ENCODE measurements around the gene ADSS1.

ADSS1 gene

DNA sequence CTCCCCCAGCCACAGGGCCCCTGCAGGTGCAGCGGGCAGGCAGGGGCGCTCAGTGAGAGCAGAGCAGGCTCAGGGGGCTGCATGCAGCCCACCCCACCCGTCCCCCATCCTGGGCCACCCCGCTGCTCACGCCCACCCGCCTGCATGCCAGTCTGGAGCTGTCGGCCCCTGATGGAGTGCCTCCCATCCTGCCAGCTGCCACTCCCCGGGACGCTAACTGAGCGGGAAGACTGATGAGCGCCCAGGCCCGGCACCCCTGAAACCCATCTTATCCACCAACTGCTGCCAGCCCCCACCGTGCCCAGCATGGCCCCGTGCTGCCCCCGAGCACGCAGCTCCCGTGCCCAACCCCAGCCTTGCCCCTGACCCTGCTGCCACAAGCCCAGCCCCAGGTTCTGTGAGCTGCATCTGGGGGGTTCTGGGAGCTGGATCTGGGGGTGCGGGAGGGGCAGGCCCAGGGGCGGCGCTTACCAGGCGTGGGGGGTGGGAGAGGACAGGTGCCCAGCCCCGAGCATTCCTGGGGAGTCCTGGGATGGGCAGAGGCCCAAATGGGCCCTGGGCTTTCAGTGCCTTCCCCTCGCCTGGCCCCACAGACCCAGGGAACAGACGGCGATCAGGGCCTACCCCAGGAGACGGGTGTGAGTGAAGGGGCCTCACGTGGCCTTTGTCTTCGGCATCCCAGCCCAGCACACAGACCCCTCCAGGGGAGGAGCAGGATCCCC is 58.2 kb downstream of the ADSS1 start:
- DNase-seq (ENCODE audit: low read depth in 2 of 2), result no peak

GRCh38 chr14:104782808-104783139 is 58.7 kb downstream of the ADSS1 start:
- DNase-seq (ENCODE audit: low read depth in 2 of 2), result no peak

DNA sequence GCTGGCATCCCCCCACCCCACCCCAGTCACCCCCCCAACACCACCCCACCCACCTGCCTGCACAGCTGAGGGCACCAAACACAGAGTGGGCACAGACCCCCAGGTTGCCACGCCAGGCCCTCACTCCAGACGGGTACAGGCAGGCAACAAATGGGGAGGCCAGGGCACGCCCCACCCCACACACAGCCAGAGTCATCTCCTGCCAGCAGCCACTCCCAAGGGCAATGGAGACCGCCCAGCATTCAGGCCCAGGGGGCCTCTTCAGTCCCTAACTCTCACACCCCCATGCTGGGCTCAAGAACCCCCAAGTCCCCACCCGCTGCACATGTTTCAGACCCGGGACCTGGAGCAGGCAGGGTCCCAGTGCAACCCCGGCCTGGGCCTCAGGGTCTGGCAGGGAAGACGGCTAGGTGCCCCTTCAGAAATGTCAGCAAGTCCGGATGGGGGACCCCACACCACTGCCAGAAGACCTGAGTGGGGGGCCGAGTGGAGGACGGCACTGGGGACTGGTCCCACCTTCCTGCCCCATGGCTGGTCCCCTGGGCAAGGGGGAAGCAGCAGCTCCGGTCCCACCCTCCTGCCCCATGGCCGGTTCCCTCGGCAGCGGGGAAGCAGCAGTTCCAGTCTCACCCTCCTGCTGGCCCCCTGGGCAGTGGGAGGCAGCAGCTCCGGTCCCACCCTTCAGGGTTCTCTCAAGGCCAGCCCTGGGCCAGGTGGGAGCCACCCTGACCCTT is 59.6 kb downstream of the ADSS1 start:
- DNase-seq (ENCODE audit: low read depth in 2 of 2), result no peak

DNA sequence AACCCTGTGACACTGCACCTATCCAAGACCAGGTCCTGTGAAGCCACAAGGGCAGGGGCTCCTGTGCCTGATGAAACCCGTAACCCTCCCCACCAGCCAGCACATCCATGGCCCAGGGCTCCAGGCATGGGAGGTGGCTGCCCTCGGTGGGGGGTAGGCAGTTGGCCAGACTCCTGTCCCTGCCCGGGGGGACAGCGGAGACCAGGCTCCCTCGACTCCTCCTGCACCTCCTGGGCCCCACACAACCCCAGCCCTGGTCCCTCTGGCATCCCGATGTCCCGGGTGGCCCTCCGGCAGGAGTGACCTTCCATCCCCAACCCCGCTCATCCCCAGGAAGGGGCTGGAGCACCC is 60.2 kb downstream of the ADSS1 start:
- DNase-seq (ENCODE audit: low read depth in 2 of 2), result no peak

DNA sequence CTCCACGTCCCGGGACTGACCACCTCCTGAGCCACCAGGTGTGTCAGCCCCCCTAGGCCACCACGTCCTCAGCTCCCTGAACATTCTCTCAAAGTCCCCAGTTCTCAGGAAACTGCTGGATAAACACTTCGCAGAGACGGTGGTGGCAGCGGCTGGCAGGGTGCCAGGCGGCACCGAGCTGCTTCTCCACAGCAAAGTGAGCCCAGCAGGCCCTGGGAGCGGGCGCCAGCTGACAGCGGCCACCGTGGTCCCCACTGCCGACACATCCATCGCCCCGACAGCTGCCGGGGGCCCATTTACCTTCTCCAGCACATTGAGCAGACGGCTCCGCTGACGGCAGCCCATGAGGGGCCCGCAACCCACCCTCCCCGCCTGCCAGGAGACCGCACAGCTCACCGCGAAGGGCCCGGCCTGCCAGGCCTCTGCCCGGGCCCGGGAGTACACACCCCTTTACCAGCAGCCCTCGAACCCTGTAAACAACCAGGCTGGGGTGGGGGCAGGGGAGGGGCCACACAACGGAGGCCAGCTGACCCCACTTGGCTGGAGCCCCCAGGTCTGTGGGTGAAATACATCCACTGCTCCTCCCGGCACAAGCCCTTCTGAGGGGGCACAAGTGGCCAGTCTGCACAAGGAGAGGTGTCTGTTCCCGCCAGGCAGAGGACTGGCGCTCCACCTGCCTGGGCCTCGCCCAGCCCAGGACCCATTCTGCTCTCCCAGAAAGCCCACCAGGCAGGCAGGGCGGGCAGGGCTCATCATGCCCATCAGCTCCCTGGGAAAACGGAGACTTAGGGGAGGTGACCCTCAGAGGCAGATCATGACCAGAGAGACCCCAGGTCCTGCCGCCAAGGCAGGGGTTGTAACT is 61.0 kb downstream of the ADSS1 start:
- DNase-seq (ENCODE audit: low read depth in 2 of 2), result no peak

- no peak for DNase-seq (ENCODE audit: low read depth in 2 of 2)
Measured at GRCh38 chr14:104785708-104786080, 61.7 kb downstream of the ADSS1 start.

GRCh38 chr14:104786091-104786586 is 62.1 kb downstream of the ADSS1 start:
- DNase-seq (ENCODE audit: low read depth in 2 of 2), result no peak

DNA sequence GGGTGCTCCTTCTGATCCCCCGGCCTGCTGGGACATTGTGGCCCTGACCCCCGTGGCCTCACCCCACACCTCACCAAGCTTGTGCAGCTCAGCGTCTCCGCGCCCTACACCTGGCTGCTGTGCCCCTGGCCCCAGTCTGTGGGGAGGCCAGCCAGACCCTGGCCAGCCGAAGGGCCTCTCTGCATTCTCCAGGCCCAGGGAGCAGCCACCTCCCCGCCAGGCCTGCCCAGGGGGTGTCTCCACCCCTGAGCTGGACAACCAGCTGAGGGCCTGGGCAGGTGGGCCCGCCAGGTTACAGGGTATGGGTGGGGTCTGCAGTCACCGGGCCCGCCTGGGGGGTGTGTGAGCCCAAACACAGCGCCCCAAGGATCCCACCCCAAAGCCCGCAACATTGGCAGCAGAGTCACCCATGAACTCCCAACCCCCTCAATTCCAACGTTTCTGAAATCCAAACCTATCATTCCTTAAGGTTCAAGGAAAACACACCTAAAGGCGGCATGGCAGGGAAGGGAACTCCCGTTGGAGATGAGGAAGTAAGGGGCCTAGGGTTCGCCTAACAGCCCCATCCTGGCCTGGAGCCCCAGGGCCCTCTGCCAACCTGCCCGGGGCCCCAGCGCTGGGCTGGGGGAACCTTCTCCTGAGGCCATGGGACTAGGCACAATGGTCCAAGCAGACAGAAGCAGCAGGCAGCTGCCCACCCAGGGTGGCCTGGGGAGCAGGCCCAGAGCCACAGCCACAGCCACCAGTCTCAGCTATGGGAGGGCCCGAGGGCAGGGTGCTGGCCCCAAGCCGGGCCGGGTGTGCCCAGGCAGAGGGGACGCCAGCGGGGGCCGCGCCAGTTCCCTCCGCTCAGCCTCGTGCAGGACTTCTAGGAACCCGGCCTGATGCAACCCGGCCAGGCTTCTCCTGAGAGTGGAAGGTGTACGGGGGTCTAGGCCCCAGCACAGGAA is 63.0 kb downstream of the ADSS1 start:
- no peak for DNase-seq (ENCODE audit: low read depth in 2 of 2)

DNA sequence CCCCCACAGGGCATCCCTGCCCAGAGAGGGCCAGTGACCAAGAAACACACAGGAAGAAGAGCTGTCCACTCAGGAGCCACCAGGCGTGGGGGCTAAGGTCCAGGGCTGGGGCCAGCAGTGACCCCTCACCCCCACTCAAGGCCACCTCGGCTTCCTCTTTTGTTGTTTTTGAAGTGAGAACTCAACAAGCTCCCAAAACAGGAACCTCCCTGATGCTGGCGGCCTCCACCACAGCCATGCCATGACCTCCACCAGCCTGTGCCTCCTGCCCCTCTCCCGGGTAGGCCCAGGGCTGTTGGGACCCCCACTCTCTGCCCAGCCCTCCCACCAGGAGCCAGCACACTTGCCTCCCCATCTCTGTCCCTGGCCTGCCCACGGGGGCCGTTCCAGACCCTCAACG is 63.7 kb downstream of the ADSS1 start:
- DNase-seq (ENCODE audit: low read depth in 2 of 2), result no peak

DNA sequence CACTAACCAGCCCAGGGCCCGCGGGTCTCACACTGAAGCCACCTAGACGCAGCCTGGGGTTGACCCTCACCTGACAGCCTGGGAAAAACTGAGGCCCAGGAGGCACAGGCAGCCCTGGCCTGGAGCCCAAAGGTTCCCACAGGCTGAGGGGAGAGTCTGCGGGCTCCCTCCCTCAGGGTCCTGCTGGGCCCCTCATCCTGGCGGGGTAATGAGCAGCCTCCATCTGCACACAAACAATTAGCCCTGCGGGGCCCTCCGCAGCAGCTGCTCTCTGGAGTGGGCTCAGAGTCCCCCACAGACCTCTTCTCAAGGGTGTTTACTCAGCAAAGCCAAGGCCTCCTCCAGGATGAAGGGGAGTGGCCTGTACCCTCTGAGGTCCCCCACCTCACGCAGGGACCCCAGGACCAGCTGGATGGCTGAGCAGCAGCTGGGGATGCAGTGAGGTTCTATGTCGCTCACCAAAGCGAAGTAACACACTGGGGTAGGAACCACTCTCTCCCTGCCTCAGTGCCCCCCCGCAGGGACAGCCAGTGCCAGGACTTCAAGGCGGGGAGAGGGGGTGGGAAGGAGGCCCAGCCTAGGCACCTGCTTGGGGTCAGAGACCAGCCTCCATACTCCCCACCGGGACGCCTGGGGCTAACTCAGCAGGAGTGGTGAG is 64.3 kb downstream of the ADSS1 start:
- DNase-seq (ENCODE audit: low read depth in 2 of 2), result no peak

DNA sequence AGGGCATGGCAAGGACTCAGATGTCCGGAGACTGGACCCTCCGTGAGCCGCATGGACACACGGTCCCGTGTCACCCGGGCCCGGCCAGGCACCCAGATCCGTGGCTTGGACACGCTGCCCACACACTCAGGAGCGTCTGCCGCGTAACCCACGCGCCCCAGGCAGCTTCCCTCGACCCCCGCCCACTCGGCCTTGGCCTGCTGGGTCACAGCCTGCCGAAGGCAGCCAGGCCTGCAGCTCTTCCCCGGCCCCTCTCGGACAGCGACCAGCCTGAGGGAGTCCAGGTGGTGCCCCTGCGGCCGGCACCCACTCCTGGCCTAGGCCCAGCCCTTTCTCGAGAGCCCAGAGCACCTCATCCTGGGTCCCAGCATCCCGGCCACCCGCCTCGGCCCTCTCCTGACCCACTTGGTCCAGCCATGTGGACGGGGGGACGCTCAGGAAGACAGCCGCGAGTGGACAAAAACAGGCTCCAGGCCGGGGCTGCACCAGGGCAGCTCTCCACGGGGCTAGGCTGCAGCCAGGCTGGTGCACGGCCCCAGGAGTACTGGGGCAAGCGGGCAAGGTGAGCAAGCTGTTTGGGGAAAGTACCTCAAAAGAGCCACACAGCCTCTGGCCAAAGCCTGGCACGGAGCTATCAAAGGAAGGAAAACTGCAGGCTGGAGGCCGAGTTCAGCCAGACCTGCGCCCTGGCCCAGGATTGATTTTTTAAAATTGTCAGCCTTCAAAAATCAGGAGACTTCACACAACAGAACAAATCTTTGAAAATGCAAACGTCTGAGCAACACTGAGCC is 65.0 kb downstream of the ADSS1 start:
- DNase-seq (ENCODE audit: low read depth in 2 of 2), result no peak

DNA sequence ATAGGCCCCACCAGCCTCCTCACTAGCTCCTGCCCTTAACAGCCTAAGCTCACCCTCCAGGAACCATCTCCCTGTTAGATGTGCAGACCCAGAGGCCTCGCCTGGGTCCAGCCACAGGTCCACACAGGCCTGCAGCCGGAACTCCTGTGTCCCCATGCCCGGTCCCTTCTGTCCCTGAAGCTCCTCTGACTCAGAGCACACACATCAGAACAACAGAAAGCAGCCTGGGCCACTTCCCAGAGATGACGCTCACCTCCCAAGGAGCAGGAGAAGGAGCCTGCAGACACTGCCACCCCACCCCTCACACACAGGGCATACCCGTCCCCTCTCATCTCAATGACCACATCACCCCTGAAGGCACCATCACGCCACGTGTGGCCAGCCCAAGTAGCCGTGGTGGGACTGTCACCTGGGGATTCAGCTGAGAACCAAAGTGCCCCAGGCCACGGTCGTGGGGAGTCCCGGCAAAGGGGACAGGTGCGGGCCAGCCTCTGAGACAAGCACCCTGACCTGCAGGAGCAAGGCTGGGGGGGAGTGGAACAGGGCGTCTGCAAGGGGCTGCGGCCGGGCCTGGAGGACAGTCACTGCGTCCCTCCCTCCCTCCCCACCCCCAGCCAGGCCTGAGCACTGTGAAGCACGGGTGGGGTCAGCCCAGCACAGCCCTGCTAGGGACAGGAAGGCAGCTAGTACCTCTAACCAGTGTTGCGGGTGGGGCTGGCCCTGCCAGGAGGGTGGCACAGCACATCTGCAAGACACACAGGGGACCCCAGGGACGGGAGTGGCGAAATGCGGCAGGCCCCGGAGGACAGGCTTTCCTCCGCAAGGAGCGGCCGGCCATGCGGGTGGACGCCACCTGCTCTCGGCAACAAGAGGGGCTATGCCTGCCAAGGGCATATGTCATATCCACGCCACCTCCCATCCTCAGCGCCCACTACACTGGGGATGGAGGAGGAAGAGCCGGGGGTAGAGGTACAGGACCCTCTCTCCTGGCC is 66.0 kb downstream of the ADSS1 start:
- no peak for DNase-seq (ENCODE audit: low read depth in 2 of 2)

- DNase-seq (ENCODE audit: low read depth in 2 of 2), result no peak
Measured at GRCh38 chr14:104791425-104791824, 67.4 kb downstream of the ADSS1 start.

DNA sequence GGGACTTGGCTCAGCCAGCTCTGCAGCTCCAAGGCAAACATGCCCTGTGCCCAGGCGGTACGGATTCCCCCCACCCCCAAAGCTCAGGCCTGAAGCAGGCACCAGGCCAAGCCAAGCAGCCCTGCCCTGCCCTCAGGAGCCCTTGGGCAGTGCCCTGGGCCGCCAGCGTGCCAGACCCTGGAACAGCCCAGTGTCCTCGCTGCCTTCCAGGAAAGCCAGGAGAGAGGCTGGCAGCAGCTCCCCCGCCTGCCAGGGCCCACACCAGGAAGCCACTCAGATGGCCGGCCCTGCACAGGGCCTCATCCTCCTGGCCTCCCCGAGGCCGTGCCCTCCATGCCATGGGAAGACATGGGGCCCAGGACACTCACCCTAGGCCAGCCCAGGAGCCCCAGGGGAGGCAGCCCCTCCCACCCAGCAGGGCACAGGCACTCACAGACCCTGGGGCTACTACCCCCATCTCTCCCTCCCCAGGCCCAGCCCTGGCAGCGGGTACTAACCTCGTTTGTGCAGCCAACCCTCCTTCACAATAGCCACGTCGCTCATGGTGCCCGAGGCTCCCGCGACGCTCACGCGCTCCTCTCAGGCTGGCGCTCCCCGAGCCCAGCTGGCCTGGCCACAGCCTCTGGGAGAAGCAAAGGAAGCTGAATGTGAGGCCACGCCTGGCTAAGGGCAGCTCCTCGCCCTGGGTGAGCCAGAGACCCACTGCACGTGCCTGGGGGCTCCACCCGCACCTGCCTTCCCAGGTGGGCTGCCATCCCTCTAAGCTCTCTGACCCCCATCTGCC is 68.3 kb downstream of the ADSS1 start:
- no peak for DNase-seq (ENCODE audit: low read depth in 2 of 2)

GRCh38 chr14:104792945-104793702 is 69.1 kb downstream of the ADSS1 start:
- no peak for DNase-seq (ENCODE audit: low read depth in 2 of 2)

DNA sequence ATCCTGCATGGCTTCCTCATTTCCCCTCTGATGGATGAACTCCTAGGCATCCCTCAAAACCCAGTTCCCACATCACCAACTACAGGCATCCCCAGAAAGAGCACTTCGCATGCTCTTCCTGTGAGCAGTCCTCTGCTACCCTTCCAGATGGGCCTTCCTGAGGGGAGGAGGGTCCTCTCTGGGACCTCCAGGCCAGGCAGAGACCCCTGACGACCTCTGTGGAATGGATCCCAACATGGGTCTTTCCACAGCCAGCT is 69.6 kb downstream of the ADSS1 start:
- DNase-seq (ENCODE audit: low read depth in 2 of 2), result no peak

- no peak for DNase-seq (ENCODE audit: low read depth in 2 of 2)
Measured at GRCh38 chr14:104794099-104794498, 70.1 kb downstream of the ADSS1 start.

- DNase-seq (ENCODE audit: low read depth in 2 of 2), result no peak
Measured at GRCh38 chr14:104794631-104794992, 70.6 kb downstream of the ADSS1 start.

All from fibroblast of skin of left biceps (primary cell).